A549 (cell line): ENCODE data around the gene DYSF. TPM values are rescaled to one million over a fixed set of nuclear protein-coding genes. Genes with fewer than 3 reads are reported as not detected.

Source experiments
- ATAC-seq, 2 experiments: fragments of 200-7000 bp in 1 of 2; fragments of >200 bp in 1 of 2; cut with Nextera tagmentation in 1 of 2; cut with Tn5 transposase in 1 of 2; 3 replicates each; pipeline versions ENCODE4 v1.8.0 to v1.9.1; 2018 to 2020; ENCODE audit warnings: mild to moderate bottlenecking in 1 of 2, moderate library complexity in 1 of 2
- CTCF ChIA-PET: fragments of 300-600 bp; sonication (Branson Sonifier 250); formaldehyde crosslinking; extraction: SDS; loops from one replicate; lab custom pipeline; 2021; ENCODE audit warnings: antibody characterized with exemption, inconsistent platforms; lab: Yijun Ruan, JAX
- POLR2A ChIA-PET: fragments of 350-600 bp; formaldehyde crosslinking; extraction: SDS; loops from one replicate; lab custom pipeline; 2021; ENCODE audit warnings: antibody characterized with exemption, inconsistent platforms; lab: Yijun Ruan, JAX
- DNase-seq, 2 experiments: peaks; one replicate each; pipeline versions ENCODE4 v3.0.0 to v3.0.0-alpha.2; 2011 to 2016; ENCODE audit warnings: low read depth in 1 of 2, low spot score in 1 of 2
- FAIRE-seq: peaks from 2 replicates; lab custom pipeline; 2011; peaks lifted over from hg19 to GRCh38; lab: Jason Lieb, UNC
- H3K27ac ChIP-seq, 2 experiments: fragments of >200 bp; sonication (Bioruptor Twin); formaldehyde crosslinking; 3 replicates each; pipeline ENCODE4 v1.5.1; 2016 to 2017
- H3K4me1 ChIP-seq: fragments of >200 bp; sonication (Bioruptor Twin); formaldehyde crosslinking; 3 replicates; pipeline ENCODE4 v1.6.1; 2016
- H3K4me2 ChIP-seq: fragments of >200 bp; sonication (Bioruptor Twin); formaldehyde crosslinking; 3 replicates; pipeline ENCODE4 v1.6.1; 2016
- H3K4me3 ChIP-seq: fragments of >200 bp; sonication (Bioruptor Twin); formaldehyde crosslinking; 3 replicates; pipeline ENCODE4 v1.5.1; 2016
- H3K9me3 ChIP-seq: fragments of >200 bp; sonication (Bioruptor Twin); formaldehyde crosslinking; 3 replicates; pipeline ENCODE4 v1.6.1; 2016
- ATOH8 ChIP-seq: fragments of 250-450 bp; sonication (Bioruptor Pico); IDR thresholded peaks from 2 replicates; pipeline ENCODE4 v1.5.0; 2020; ENCODE audit warnings: low read depth, mild to moderate bottlenecking, moderate library complexity
- BHLHE40 ChIP-seq: IDR thresholded peaks from 2 replicates; pipeline ENCODE4 v1.6.1; 2012; ENCODE audit warnings: low read depth, low read length, inconsistent platforms
- CBX8 ChIP-seq: fragments of 200-600 bp; sonication (generic); IDR thresholded peaks from 2 replicates; pipeline ENCODE4 v1.6.1; 2016
- CEBPB ChIP-seq, 2 experiments: fragments of >200 bp in 1 of 2; sonication (Bioruptor Twin) in 1 of 2; formaldehyde crosslinking in 1 of 2; IDR thresholded peaks; 2 replicates each; pipeline ENCODE4 v1.6.1; 2012 to 2016
- CHD2 ChIP-seq: fragments of 150-350 bp; IDR thresholded peaks from 2 replicates; pipeline ENCODE4 v1.6.1; 2014; ENCODE audit warnings: low read length; ENCODE audit not compliant: partially characterized antibody
- EHF ChIP-seq: fragments of 250-450 bp; sonication (Bioruptor Pico); IDR thresholded peaks from 2 replicates; pipeline ENCODE4 v1.5.0; 2020; ENCODE audit warnings: mild to moderate bottlenecking
- ELK1 ChIP-seq: fragments of 150-350 bp; IDR thresholded peaks from 2 replicates; pipeline ENCODE4 v1.6.1; 2014; ENCODE audit warnings: low read depth, mild to moderate bottlenecking, low read length
- EP300 ChIP-seq, 2 experiments: fragments of >200 bp; sonication (Bioruptor Twin); formaldehyde crosslinking; IDR thresholded peaks; 2 replicates in 1 of 2; 3 replicates in 1 of 2; pipeline ENCODE4 v1.6.1; 2016 to 2017
- GATA3 ChIP-seq: IDR thresholded peaks from 2 replicates; pipeline ENCODE4 v1.6.1; 2012; ENCODE audit warnings: borderline replicate concordance
- HDAC2 ChIP-seq: fragments of 200-600 bp; sonication (generic); IDR thresholded peaks from 2 replicates; pipeline ENCODE4 v1.6.1; 2016
- HOXA7 ChIP-seq: fragments of 250-450 bp; sonication (Bioruptor Pico); IDR thresholded peaks from 2 replicates; pipeline ENCODE4 v1.5.0; 2020; ENCODE audit warnings: mild to moderate bottlenecking, moderate library complexity
- HOXB13 ChIP-seq: fragments of 250-450 bp; sonication (Bioruptor Pico); IDR thresholded peaks from 2 replicates; pipeline ENCODE4 v1.5.0; 2020; ENCODE audit warnings: low read depth, mild to moderate bottlenecking, moderate library complexity
- KDM5A ChIP-seq: fragments of 200-600 bp; sonication (generic); IDR thresholded peaks from 2 replicates; pipeline ENCODE4 v1.6.1; 2016; ENCODE audit warnings: antibody characterized with exemption, mild to moderate bottlenecking
- MAZ ChIP-seq: fragments of 150-350 bp; IDR thresholded peaks from 2 replicates; pipeline ENCODE4 v1.6.1; 2014; ENCODE audit warnings: antibody characterized with exemption, low read depth, low read length, borderline replicate concordance
- MYC ChIP-seq: IDR thresholded peaks from 2 replicates; pipeline ENCODE4 v1.6.1; 2012; ENCODE audit warnings: mild to moderate bottlenecking, inconsistent platforms, low read length, improper control_type of control experiment, borderline replicate concordance
- NFE2L2 ChIP-seq: fragments of 150-350 bp; conservative IDR thresholded peaks from 2 replicates; pipeline ENCODE4 v1.6.1; 2014; ENCODE audit warnings: low read length
- PBX3 ChIP-seq: IDR thresholded peaks from 2 replicates; pipeline ENCODE4 v1.6.1; 2012
- PHF8 ChIP-seq: fragments of 200-600 bp; sonication (generic); IDR thresholded peaks from 2 replicates; pipeline ENCODE4 v1.6.1; 2016; ENCODE audit warnings: low read depth, mild to moderate bottlenecking, antibody characterized with exemption, moderate library complexity, borderline replicate concordance
- RARB ChIP-seq: fragments of 250-450 bp; sonication (Bioruptor Pico); IDR thresholded peaks from 2 replicates; pipeline ENCODE4 v1.8.0; 2021; ENCODE audit warnings: mild to moderate bottlenecking, moderate library complexity
- RFX5 ChIP-seq: fragments of 450-650 bp; IDR thresholded peaks from 2 replicates; pipeline ENCODE4 v1.7.1; 2014; ENCODE audit warnings: antibody characterized with exemption, mild to moderate bottlenecking, moderate library complexity
- RNF2 ChIP-seq: fragments of 200-600 bp; sonication (generic); IDR thresholded peaks from 2 replicates; pipeline ENCODE4 v1.6.1; 2016; ENCODE audit warnings: low read depth, mild to moderate bottlenecking, antibody characterized with exemption, moderate library complexity, borderline replicate concordance
- SMC3 ChIP-seq: fragments of >200 bp; sonication (Bioruptor Twin); formaldehyde crosslinking; IDR thresholded peaks from 3 replicates; pipeline ENCODE4 v1.6.1; 2018; ENCODE audit warnings: inconsistent platforms
- ZC3H11A ChIP-seq: fragments of 450-650 bp; IDR thresholded peaks from 2 replicates; pipeline ENCODE4 v1.6.1; 2014; ENCODE audit warnings: antibody characterized with exemption, mild to moderate bottlenecking
- ZFP36 ChIP-seq: fragments of 450-650 bp; IDR thresholded peaks from 2 replicates; pipeline ENCODE4 v1.6.1; 2014; ENCODE audit warnings: borderline replicate concordance; ENCODE audit not compliant: partially characterized antibody
- ZSCAN20 ChIP-seq: fragments of 250-450 bp; sonication (Bioruptor Pico); IDR thresholded peaks from 2 replicates; pipeline ENCODE4 v1.8.0; 2022; ENCODE audit warnings: mild to moderate bottlenecking, moderate library complexity
- WGBS: methylation state at CpG from one replicate; pipeline ENCODE4 v1.1.6; 2017; ENCODE audit errors: missing lambda C conversion rate; 5-methylcytosine and 5-hydroxymethylcytosine counted together
- polyA plus RNA-seq, 4 experiments: library from polyadenylated mRNA; depleted of rRNA in 3 of 4; stranded (reverse); fragments of >200 nt; fragmentation: RNase III in 1 of 4; extraction: RNeasy Plus Mini Kit Qiagen cat#74134 plus additional on column Dnase treatment in 1 of 4; gene quantifications; 2 replicates in 3 of 4; 3 replicates in 1 of 4; pipeline ENCODE4 v1.2.3, GENCODE V29; 2011 to 2017

Gene DYSF
- polyA plus RNA-seq, 2 of the 4 experiments (the other 2 are of a cell fraction) = 0.36 to 0.98 TPM

- no peak overlapping the region for H3K4me2 ChIP-seq
- H3K4me1 ChIP-seq = no peaks in the 10 kb centered on the region
- DNase-seq = no peak
- no peak overlapping the region for H3K27ac ChIP-seq
- POLR2A ChIA-PET = no interaction called here
- CTCF ChIA-PET = interaction anchor here (0.9 to 1.5 kb wide), 2 partner anchors 10 to 11 kb away, joined by 3 to 4 read pairs; no protein-coding TSS in a partner anchor
- H3K9me3 ChIP-seq = no peaks in the 10 kb centered on the region
- H3K4me3 ChIP-seq = no peak overlapping the region
- ATAC-seq = no peak
- FAIRE-seq = no peak
- WGBS = 13% methylated on average over 4 of the region's 4 CpGs
- TF ChIP-seq MAZ (no peak), PHF8 (no peak), RARB (no peak), RFX5 (no peak), ZC3H11A (no peak), RNF2 (no peak), MYC (no peak), ATOH8 (CRISPR knock-in tag) (no peak), EHF (CRISPR knock-in tag) (no peak), EP300 (IDR thresholded peaks at IDR 0.05) (no peak), BHLHE40 (no peak)
Observed at GRCh38 chr2:71679491-71679890, 226.1 kb downstream of the DYSF start.

GRCh38 chr2:71680925-71681324 lies 227.6 kb downstream of the DYSF start:
- ChIA-PET CTCF (no interaction called here), POLR2A (no interaction called here)
- Histone ChIP-seq H3K4me3 (no peak overlapping the region), H3K4me2 (no peak overlapping the region), H3K9me3 (no peaks in the 10 kb centered on the region), H3K4me1 (no peaks in the 10 kb centered on the region), H3K27ac (no peak overlapping the region)
- no peak for TF ChIP-seq HOXA7 (CRISPR knock-in tag)
- no peak for TF ChIP-seq SMC3
- TF ChIP-seq MYC = no peak
- TF ChIP-seq CHD2 = no peak
- 66% methylated on average over 6 of the region's 6 CpGs for WGBS
- FAIRE-seq = no peak
- no peak for DNase-seq
- ATAC-seq = no peak

GRCh38 chr2:71681626-71682025 lies 228.3 kb downstream of the DYSF start:
- no peak for TF ChIP-seq HOXB13 (CRISPR knock-in tag)
- no peak for TF ChIP-seq NFE2L2
- no peak for TF ChIP-seq ZSCAN20 (CRISPR knock-in tag)
- TF ChIP-seq CEBPB (IDR thresholded peaks at IDR 0.05) = no peak
- no peak for TF ChIP-seq PBX3
- no peak for TF ChIP-seq CHD2
- no peak for TF ChIP-seq CBX8
- TF ChIP-seq ZFP36 = no peak
- TF ChIP-seq ELK1 = no peak
- no peak for TF ChIP-seq HDAC2
- no peak for TF ChIP-seq GATA3
- TF ChIP-seq KDM5A = no peak
- ChIA-PET CTCF (interaction anchor here (0.9 kb wide), 1 partner anchor 466 kb away, joined by 3 read pairs; no protein-coding TSS in a partner anchor), POLR2A (no interaction called here)
- WGBS = 35% methylated on average over 5 of the region's 5 CpGs
- Histone ChIP-seq H3K9me3 (no peaks in the 10 kb centered on the region), H3K4me2 (no peak overlapping the region), H3K27ac (no peak overlapping the region), H3K4me1 (no peaks in the 10 kb centered on the region), H3K4me3 (no peak overlapping the region)
- ATAC-seq (no peak), DNase-seq (no peak), FAIRE-seq (no peak)
